H1 (cell line): ENCODE measurements around the gene FARS2. TPM values are rescaled to one million over a fixed set of nuclear protein-coding genes. Genes with fewer than 3 reads are reported as not detected.

Source experiments
- BCL11A ChIP-seq, 2 experiments: IDR thresholded peaks; one replicate each; pipeline ENCODE4 v1.6.1; 2011; ENCODE audit warnings: low read depth in 2 of 2, low read length in 2 of 2, mild to moderate bottlenecking in 2 of 2
- GABPA ChIP-seq: IDR thresholded peaks from 2 replicates; pipeline ENCODE4 v1.6.1; 2011; ENCODE audit warnings: mild to moderate bottlenecking, low read length, moderate library complexity, borderline replicate concordance; ENCODE audit not compliant: insufficient read depth
- SIX5 ChIP-seq: IDR thresholded peaks from 2 replicates; pipeline ENCODE4 v1.6.1; 2011; ENCODE audit warnings: mild to moderate bottlenecking, low read depth, low read length
- polyA plus RNA-seq, 7 experiments: library from polyadenylated mRNA; depleted of rRNA in 3 of 7; stranded (reverse) in 5 of 7; unstranded in 2 of 7; fragments of >200 nt in 5 of 7; fragments of 200-250 nt in 2 of 7; gene quantifications; 1 replicate in 5 of 7; 2 replicates in 1 of 7; 4 replicates in 1 of 7; pipeline versions ENCODE4 v1.2.1 to v1.2.3, GENCODE V29; 2011 to 2013; ENCODE audit warnings: missing spikeins in 2 of 7, mixed read lengths in 2 of 7
- total RNA-seq: library from RNA; stranded (reverse); fragmentation: NEBNext Ultra II Directional; extraction: Animal tissue kit (Norgen Biotek cat#: 25700); gene quantifications from 2 replicates; pipeline ENCODE4 v1.2.1, GENCODE V29; 2021

The FARS2 gene
- total and polyA plus RNA-seq, 2 of the 8 experiments (the other 6 are each of a cell fraction or from before 2014, with no cell fraction given) = 11.7 to 14.4 TPM

DNA sequence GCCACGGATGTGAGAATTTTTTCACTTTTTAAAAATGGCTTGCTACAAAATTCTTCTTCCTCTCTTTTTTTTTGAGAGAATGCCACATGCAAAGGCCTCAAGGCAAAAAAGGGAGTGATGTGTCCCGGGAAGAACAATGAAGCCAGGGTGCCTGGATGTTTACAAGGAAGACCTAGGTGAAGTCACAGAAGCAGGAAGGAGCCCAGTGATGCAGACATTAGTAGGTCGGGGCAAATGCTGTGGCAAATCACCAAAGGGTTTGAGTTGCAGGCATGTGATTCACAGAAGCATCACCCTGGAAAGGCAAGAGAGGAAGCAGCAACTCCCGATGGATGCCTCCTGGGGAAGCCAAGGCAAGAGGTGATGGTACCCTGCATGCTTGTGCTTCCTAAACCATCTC is 46.8 kb downstream of the FARS2 start (continued):
- TF ChIP-seq GABPA (no peak), BCL11A (IDR thresholded peaks at IDR 0.05; ENCODE audit: low read depth in 2 of 2, low read length in 2 of 2) (no peak), SIX5 (no peak)
- TF ChIP-seq, all 59 proteins: peak for 0
